ENCODE results near the gene USP24. TPM values are rescaled to one million over a fixed set of nuclear protein-coding genes. Genes with fewer than 3 reads are reported as not detected.

Gene USP24
- total RNA-seq, 1 experiment from 2014 or later: 40.9 TPM

DNA sequence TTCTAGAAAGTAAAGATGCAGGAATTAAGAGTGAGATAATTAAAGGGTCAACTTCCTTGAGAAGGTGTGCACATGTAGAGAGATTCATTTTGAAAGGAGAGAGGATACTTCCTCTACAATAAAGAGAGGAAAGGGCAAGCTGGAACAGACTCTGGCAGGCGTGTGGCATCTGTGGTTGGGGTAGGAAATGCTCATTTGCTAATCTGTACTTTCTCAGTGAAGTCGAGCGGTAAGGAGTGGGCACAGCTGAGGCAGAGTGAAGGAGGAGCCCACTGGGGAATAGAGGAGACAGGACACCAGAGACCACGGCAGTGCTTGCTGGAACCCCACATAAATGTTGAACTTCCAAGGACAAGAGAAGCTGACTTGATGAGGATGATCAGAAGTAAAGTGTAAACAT lies 126.8 kb downstream of the USP24 start (continued):
- TF ChIP-seq ATF6 (CRISPR knock-in tag; IDR thresholded peaks at IDR 0.05) (no peak), CREM (CRISPR knock-in tag; IDR thresholded peaks at IDR 0.05) (no peak), USF2 (CRISPR knock-in tag; IDR thresholded peaks at IDR 0.05) (no peak)
- TF ChIP-seq, protein P1, sequence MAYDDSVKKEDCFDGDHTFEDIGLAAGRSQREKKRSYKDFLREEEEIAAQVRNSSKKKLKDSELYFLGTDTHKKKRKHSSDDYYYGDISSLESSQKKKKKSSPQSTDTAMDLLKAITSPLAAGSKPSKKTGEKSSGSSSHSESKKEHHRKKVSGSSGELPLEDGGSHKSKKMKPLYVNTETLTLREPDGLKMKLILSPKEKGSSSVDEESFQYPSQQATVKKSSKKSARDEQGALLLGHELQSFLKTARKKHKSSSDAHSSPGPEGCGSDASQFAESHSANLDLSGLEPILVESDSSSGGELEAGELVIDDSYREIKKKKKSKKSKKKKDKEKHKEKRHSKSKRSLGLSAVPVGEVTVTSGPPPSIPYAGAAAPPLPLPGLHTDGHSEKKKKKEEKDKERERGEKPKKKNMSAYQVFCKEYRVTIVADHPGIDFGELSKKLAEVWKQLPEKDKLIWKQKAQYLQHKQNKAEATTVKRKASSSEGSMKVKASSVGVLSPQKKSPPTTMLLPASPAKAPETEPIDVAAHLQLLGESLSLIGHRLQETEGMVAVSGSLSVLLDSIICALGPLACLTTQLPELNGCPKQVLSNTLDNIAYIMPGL (CRISPR knock-in tag; IDR thresholded peaks at IDR 0.05): no peak

DNA sequence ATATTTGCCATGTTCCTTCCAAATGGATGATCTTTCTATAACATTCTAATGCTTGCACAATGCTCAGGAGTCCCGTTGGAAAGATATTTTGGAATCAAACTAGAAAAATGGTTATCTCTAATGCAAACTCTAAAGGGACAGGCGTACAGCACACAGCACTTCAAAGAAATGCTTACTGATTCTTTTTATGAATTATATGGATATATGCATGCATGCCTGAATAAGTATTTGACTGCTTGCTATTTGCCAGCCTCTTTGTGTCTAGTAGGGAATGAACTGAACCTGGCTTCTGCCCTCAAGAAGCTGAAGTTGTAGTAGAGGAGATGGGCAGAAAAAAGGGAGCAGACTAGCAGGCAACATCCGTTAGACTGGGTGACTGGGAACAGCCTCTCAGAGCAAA lies 127.7 kb downstream of the USP24 start:
- H3K27me3 Mint-ChIP-seq (ENCODE audit: low read depth): no peaks in the 10 kb centered on the region
- no peak for DNase-seq (ENCODE audit: low spot score)
- H3K27ac Mint-ChIP-seq: no peak overlapping the region
- no peaks in the 10 kb centered on the region for H3K9me3 Mint-ChIP-seq
- ATAC-seq: no peak; the same call in 1 of the 2 replicates
- no peak overlapping the region for H3K4me3 Mint-ChIP-seq
- peaks cover 75% of the 10 kb centered on the region for H3K36me3 Mint-ChIP-seq
- CTCF ChIA-PET: no interaction called here
- POLR2A ChIA-PET: no interaction called here
- H3K4me1 Mint-ChIP-seq: no peaks in the 10 kb centered on the region; the same call in 1 of the 2 replicates
- no peak for TF ChIP-seq IRF2 (CRISPR knock-in tag; IDR thresholded peaks at IDR 0.05; ENCODE audit: borderline replicate concordance, low read depth)
- TF ChIP-seq SOX15 (CRISPR knock-in tag; IDR thresholded peaks at IDR 0.05): no peak
- TF ChIP-seq ZNF671 (CRISPR knock-in tag; IDR thresholded peaks at IDR 0.05): no peak
- TF ChIP-seq, protein P2, sequence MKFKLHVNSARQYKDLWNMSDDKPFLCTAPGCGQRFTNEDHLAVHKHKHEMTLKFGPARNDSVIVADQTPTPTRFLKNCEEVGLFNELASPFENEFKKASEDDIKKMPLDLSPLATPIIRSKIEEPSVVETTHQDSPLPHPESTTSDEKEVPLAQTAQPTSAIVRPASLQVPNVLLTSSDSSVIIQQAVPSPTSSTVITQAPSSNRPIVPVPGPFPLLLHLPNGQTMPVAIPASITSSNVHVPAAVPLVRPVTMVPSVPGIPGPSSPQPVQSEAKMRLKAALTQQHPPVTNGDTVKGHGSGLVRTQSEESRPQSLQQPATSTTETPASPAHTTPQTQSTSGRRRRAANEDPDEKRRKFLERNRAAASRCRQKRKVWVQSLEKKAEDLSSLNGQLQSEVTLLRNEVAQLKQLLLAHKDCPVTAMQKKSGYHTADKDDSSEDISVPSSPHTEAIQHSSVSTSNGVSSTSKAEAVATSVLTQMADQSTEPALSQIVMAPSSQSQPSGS (CRISPR knock-in tag; IDR thresholded peaks at IDR 0.05; ENCODE audit: borderline replicate concordance, low read depth): no peak
- no peak for TF ChIP-seq IRF1 (CRISPR knock-in tag; IDR thresholded peaks at IDR 0.05)
- no peak for TF ChIP-seq GTF2I (CRISPR knock-in tag; conservative IDR thresholded peaks at IDR 0.05)
- TF ChIP-seq HMGA2 (CRISPR knock-in tag; IDR thresholded peaks at IDR 0.05): no peak
- TF ChIP-seq, protein P3, sequence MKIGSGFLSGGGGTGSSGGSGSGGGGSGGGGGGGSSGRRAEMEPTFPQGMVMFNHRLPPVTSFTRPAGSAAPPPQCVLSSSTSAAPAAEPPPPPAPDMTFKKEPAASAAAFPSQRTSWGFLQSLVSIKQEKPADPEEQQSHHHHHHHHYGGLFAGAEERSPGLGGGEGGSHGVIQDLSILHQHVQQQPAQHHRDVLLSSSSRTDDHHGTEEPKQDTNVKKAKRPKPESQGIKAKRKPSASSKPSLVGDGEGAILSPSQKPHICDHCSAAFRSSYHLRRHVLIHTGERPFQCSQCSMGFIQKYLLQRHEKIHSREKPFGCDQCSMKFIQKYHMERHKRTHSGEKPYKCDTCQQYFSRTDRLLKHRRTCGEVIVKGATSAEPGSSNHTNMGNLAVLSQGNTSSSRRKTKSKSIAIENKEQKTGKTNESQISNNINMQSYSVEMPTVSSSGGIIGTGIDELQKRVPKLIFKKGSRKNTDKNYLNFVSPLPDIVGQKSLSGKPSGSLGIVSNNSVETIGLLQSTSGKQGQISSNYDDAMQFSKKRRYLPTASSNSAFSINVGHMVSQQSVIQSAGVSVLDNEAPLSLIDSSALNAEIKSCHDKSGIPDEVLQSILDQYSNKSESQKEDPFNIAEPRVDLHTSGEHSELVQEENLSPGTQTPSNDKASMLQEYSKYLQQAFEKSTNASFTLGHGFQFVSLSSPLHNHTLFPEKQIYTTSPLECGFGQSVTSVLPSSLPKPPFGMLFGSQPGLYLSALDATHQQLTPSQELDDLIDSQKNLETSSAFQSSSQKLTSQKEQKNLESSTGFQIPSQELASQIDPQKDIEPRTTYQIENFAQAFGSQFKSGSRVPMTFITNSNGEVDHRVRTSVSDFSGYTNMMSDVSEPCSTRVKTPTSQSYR (CRISPR knock-in tag; IDR thresholded peaks at IDR 0.05): no peak
- TF ChIP-seq JUN (CRISPR knock-in tag; IDR thresholded peaks at IDR 0.05): no peak
- TF ChIP-seq FOXP1 (CRISPR knock-in tag; IDR thresholded peaks at IDR 0.05; ENCODE audit: borderline replicate concordance): no peak
- TF ChIP-seq MXD4 (CRISPR knock-in tag; IDR thresholded peaks at IDR 0.05; ENCODE audit: borderline replicate concordance): no peak
- TF ChIP-seq CTCF (IDR thresholded peaks at IDR 0.05): no peak
- TF ChIP-seq MLX (CRISPR knock-in tag; IDR thresholded peaks at IDR 0.05): no peak
- TF ChIP-seq, protein P4, sequence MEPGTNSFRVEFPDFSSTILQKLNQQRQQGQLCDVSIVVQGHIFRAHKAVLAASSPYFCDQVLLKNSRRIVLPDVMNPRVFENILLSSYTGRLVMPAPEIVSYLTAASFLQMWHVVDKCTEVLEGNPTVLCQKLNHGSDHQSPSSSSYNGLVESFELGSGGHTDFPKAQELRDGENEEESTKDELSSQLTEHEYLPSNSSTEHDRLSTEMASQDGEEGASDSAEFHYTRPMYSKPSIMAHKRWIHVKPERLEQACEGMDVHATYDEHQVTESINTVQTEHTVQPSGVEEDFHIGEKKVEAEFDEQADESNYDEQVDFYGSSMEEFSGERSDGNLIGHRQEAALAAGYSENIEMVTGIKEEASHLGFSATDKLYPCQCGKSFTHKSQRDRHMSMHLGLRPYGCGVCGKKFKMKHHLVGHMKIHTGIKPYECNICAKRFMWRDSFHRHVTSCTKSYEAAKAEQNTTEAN (CRISPR knock-in tag; IDR thresholded peaks at IDR 0.05): no peak
- no peak for TF ChIP-seq ZNF263 (CRISPR knock-in tag; IDR thresholded peaks at IDR 0.05; ENCODE audit: low read depth)
- TF ChIP-seq, protein P5, sequence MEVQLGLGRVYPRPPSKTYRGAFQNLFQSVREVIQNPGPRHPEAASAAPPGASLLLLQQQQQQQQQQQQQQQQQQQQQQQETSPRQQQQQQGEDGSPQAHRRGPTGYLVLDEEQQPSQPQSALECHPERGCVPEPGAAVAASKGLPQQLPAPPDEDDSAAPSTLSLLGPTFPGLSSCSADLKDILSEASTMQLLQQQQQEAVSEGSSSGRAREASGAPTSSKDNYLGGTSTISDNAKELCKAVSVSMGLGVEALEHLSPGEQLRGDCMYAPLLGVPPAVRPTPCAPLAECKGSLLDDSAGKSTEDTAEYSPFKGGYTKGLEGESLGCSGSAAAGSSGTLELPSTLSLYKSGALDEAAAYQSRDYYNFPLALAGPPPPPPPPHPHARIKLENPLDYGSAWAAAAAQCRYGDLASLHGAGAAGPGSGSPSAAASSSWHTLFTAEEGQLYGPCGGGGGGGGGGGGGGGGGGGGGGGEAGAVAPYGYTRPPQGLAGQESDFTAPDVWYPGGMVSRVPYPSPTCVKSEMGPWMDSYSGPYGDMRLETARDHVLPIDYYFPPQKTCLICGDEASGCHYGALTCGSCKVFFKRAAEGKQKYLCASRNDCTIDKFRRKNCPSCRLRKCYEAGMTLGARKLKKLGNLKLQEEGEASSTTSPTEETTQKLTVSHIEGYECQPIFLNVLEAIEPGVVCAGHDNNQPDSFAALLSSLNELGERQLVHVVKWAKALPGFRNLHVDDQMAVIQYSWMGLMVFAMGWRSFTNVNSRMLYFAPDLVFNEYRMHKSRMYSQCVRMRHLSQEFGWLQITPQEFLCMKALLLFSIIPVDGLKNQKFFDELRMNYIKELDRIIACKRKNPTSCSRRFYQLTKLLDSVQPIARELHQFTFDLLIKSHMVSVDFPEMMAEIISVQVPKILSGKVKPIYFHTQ (CRISPR knock-in tag; IDR thresholded peaks at IDR 0.05): no peak
